ENCODE data around the gene ASPHD2.
A peak's percentile ranks its signal among the peaks of the same experiment; 100 is the strongest.
"Not testable (repeated sequence)": the region's sequence is repeated elsewhere in the genome, so short reads cannot be mapped to it uniquely, and the experiment has no call there.

ASPHD2 gene

DNA sequence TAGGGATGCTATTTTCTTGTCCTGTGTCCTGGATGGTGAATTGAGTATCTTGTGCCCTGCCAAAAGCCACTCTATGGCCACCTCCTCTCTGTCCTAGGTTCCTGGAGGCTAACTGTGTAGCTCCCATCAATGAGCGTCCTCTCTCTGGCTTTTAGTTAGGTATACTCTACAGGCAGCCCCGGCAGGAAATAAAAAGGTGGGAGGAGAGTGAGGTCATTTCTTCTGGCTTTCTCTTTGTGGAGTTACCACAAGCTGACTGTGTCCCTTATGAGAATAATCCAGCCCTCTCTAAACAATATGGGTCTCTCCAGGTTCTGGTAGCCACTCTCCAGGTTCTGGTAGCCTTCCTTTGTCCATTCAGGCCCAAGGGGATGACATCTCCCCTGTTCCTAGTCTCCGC, 11.7 kb upstream of the ASPHD2 start:
- no peak for DNase-seq

DNA sequence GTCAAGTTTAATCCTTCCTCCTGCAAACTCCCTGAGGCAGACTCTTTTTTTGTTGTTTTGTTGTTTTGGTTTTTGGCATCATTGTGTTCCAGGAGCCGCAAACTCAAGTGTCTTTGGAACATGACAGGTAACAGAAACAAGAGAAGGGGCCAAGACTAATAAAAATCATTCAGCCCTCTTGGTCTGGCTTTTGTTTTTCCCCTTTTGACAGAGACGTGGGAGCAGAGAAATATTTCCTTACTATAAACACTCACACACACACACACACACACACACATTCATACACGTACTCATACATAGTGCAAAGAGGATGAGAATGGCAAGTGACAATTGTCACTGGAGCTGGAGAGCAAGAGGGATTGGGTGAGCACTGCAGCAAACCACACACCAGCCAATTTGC, 10.4 kb upstream of the ASPHD2 start:
- no peak for DNase-seq

DNA sequence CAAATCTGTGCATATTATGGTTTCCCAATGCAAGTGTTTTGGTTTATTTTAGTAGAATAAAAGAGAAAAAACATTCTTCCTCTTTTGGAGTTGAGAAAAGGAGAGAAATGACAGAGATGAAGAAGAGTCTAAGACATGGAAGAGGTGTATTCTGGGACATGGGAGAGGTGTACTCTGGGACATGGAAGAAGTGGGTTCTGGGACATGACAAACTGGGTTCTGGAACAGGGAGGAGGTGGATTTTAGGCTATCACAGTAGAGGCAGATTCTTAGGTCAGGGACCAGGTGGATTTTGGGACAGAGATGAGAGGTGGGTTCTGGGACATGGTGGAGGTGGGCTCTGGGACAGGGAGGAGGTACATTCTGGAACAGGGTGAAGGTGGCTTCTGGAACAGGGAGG, 2.1 kb upstream of the ASPHD2 start:
- no peak for DNase-seq

DNA sequence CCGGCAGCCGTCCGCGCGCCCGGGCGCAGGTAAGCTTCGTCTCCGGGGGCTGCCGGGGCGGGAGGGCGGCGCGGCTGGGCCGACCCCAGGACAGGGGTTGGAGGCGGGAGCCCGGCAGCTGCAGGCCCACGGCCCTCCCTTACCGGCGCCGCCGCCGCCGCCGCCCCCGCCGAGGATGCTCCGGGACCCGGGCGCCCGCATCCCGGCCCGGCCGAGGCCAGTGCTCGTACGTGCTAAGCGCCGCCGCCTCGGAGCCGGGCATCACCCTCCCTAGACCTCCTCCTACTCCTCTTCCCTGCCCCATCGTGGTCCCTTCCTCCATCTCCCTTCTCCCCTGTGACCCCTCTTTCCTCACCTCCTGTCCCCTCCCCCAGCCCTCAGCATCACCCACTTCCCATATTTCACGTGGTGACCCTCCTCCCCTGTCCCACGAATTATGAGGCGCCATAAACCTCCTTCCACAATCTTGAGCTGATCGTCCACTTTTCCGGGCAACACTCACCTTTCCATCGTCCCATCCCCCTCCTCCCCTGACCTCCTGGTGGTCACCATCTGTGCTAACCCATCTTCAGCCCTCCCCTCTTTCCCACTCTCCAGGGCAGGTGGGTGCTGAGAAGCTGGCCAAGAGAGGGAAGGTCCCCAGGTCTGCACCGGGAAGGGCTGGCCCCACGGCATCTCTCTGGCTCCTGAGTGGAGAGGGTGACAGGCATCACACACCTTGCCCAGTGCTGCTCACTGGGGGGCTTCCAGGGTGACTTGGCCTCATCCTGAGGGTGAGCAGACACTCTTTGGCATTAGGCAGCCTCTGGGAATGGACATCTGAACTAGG, 612 bp downstream of the ASPHD2 start:
- peak; percentile 17 for DNase-seq

DNA sequence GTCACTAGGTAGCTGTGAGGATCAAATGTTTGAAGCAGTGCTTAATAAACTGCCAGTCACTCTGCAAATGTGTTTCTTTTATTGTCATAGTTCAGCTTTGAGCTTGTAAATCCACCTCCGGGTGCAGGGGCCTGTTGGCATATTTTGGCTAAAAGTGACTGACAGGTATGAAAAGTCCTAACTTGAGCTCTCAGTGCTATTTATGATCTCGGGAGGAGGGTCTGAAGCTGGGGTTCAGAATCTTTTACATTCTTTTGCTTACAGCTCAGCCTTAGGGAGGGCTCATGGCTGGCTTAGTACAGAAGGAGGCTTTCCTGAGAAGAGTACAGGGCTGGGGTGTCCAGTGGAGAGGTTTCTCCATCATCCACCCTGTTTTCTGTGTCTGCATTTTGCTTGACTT, 1.5 kb downstream of the ASPHD2 start:
- no peak for DNase-seq

DNA sequence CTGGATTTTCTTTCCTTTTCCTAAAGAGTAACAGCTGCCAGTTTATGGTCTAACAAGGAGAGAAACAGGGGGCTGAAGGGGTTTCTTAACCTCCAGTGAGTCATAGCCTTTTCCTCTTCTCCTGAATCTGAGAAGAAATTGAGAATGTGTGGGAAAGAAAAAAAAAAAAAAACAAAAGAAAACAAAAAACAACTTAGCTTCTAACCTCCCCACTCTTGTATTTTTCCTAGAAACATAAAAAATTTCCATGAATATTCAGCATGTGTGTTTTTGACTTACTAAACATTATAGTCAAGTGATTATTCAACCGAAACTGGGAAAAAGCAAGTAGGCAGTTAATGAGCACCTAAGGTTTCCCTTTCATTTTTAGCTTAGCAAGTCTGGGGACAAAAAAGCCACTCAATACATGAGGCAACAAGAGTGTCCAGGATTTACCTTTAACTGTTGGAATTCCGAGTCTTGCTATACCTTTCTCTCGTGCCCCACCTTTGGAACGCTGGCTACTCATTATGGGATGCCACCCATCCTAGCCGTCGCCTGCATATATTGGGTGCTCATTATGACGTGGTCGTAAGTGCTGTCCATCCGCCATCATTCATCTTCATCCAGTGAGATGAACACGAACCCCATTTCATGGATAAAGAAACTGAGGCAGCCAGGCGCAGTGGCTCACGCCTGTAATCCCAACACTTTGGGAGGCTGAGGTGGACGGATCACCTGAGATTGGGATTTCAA, 2.4 kb downstream of the ASPHD2 start:
- DNase-seq, result peak; percentile 32

DNA sequence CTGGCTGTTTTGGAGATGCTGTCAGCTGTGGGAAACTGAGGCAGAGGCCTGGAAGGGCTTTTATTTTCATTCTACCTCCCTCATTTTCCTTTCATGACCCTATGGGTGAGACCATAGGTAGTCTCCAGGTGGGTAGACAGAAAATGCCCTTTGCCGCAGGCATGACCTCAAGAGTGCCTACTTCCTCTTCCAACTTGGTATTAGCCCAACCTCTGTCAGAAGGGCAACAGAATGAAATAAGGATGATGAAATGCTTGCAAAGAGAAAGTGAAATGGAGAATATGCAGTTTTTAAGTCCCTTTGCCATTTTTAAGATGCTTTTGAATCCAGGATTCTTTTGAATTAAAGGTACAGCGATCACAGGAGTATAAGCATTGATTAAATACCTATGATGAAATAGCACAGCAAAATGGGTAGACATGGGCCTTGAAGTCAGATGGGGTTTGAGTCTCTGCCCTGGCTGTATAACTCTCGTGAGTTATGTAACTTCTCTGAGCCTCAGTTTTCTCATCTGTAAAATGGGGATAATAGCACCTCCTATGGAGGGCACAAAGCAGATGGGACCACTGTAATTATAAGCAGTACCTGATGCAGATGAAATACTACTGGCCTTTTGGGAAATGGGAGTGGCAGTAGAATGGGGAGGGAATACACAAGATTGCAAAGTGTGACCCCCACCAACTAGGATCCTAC, 3.7 kb downstream of the ASPHD2 start:
- peak; percentile 84 for DNase-seq

DNA sequence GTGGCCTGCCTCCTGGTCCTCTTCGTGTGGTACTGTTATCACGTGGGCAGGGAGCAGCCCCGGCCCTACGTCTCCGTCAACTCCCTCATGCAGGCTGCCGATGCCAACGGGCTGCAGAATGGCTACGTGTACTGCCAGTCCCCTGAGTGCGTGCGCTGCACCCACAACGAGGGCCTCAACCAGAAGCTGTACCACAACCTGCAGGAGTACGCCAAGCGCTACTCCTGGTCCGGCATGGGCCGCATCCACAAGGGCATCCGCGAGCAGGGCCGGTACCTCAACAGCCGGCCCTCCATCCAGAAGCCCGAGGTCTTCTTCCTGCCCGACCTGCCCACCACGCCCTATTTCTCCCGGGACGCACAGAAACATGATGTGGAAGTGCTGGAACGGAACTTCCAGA, 4.7 kb downstream of the ASPHD2 start:
- no peak for DNase-seq

DNA sequence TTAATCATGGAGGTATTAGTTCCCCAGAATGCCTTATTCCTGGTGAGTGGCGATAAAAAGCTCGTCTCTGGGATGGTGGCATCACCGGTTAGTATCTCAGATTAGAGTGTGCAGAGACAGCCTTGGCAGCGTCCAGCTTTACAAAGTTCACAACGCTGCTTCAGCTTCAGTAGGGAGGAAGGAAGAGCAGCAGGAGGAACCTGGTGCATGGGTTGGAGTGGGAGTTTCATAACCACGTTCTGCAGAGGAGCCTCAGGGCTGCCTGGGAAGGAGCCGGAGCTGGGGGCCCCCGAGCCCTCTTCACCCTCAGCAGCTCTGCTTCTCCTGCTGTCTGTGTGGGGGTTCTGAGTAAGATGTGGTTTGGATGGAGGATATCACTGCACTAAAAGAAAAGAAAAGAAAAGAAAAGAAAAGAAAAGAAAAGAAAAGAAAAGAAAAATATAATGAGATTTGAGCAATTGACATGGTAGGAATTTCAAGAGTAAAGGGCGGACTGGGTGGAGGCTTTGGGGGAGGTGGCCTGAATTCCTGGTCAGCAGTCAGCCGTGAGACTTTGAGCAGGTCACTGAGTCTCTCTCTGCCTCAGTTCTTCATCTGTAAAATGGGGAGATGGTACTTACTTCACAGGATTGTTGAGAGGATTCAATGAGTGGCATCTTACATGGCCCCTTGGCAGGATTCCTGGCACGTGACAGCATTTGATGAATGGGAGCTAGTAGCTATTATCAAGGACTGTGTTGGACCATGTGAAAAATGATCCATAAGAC, 6.5 kb downstream of the ASPHD2 start:
- DNase-seq, result no peak

DNA sequence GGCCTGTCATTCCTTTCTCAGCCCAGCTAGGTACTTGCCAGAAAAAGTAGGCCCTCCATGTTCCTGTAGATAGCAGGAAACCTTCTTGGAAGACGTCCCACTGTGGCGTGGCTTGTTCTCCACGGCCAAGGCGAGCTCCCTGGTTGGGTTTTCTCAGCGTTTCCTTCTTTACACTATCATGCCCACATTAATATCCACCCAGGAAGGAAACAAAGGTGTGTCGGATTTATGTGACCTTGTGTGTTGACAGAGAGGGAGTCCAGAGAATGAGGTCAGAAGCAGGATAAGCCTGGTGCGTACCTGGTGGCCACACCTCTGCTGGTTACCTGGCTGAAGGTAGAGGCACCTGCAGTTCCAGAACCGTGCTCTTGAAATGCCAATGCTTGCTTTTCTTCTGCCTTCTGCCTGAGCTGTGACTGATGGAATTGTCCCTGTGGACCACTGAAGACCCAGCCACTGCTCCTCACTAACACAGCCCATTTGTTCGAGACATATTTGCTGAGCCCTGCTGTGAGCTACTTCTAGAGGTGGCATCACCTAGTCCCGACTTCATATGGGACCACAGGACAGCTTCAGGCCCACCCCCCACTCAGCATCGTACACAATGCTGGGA, 7.9 kb downstream of the ASPHD2 start:
- no peak for DNase-seq

DNA sequence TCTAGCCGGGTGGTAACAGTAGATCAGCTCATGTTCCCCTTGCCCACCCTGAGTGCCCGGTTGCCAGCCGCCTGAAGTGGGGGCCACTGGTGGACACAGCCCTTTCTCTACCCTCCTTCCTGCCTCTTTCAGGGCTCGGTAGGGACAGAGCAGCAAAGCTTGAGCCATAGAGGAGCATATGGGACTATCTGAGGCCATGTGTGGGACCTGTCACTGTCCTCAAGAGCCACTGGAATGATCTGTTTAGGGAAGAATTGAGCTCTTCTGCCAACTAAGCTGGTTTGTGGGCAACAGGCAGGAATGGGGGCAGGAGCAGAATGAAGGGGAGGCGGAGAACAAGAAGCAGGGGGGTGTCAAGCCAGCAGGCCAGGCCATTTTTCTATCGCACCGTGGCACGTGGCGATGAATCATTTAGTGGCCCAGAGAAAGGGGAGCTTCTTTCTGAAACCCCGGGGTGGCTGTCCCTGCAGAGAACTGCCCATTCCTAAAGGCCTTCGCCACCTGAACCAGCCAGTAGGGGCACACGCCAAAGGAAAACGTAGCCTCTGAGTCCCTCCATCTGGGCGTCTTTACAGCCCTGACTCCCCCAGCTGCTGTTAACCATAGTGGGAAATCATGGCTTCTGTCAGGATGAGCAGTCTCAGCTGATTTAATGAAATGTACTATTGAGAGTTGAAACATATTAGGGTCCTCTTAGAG, 8.8 kb downstream of the ASPHD2 start:
- DNase-seq, result no peak

DNA sequence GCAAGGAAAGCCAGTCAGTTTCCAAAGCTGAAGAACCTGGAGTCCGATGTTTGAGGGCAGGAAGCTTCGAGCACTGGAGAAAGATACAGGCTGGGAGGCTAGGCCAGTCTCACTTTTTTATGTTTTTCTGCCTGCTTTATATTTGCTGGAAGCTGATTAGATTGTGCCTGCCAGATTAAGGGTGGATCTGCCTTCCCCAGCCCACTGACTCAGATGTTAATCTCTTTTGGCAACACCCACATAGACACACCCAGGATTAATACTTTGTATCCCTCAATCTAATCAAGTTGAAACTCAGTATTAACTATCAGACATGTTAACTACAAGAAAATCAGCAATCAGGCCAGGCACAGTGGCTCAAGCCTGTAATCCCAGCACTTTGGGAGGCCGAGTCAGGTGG, 9.7 kb downstream of the ASPHD2 start:
- DNase-seq, result not testable (repeated sequence)

DNA sequence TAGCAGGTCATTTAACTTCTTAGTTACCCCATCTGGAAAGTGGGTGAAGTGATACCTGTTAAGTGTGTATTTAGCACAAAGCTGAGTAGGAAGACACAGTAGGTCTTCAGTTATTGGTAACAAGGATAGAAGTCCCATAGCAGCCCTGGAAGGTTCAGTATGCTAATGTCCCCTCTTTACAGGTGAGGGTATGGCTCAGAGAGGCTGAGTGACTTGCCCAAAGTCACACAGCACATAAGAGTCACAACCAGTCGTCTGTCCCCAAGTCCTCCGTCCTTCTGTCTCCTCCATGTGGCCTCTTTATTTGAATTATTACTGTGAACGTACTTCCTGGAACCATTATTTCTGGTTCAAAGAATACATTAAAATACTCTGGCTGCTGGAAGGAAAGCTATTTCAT, 10.5 kb downstream of the ASPHD2 start:
- DNase-seq, result no peak

DNA sequence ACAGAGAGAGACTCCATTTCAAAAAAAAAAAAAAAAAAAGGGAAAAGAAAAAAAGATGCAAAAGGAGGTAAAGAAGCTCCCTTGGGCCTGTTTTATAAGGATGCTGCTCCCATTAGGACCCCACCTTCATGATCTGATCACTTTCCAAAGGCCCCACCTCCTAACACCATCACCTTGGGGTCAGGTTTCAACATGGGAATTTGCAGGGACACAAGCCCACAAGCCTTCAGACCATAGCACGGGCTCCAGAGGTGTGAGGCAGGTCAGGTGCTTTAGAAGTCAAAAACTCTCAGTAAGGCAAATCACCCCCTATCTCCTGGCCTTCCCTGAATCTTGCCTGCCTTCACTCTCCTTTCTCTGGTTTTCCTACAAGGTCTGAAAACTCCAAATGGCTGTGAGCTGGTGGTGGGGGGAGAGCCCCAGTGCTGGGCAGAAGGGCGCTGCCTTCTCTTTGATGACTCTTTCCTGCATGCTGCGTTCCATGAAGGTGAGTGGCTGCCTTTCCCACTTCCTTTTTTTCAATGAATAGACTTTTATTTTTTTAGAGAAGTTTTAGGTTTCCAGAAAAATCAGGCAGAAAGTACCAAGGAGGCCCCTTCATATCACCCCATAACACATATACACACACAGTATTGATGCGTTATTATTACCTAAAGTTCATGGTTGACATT, 13.2 kb downstream of the ASPHD2 start:
- no peak for DNase-seq

DNA sequence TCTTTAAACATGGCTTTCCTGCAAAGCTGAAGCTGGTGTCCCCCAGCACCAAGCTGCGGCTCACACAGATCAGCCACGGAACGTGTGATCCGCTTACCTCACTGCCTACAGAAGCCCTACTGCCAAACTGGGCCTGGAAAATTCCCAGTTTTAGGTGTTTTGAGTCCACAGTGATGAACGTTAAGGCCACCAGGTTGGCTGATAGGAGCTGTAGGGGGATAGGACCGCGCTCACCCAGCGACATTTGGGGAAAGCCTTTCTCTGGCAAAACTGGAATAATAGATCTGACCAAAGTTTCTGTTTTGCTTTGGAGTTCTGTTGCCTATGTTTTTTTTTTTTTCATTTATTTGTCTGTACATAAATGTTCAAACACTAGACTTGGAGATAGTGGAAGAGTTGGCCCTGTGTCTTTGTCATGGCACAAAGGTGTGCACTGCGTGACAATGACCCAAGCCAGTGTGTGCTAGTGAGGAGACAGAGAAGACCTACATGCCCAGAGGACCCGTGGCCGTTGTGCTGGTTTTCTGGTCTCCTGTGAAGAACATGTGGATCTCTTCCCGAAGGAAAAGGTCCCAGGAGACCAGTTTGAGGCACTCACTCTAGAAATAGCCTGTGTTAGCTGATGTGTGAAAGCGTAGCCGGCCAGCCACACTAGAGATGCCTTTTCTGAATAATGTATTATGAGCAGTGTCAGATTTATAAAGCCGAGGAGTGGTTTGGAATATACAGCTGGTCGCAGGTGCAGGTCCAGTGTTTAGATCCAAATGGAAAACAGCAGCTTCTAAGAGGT, 15.0 kb downstream of the ASPHD2 start:
- no peak for DNase-seq

DNA sequence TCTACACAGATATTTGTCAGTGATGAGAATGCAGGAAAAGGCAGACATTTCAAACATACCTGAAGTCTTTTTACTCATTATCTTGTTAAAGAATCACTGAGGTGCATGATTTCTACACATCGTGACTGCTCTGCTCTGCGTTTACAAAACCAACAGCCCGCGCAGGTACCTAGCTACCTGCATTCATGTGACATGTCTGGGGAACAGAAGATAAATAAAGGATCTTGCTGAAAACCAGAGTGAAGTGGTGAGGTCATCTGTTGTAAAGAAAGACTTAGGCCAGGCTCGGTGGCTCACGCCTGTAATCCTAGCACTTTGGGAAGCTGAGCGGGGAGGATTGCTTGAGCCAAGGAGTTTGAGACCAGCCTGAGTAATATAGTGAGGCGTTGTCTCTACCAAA, 15.7 kb downstream of the ASPHD2 start:
- no peak for DNase-seq

DNA sequence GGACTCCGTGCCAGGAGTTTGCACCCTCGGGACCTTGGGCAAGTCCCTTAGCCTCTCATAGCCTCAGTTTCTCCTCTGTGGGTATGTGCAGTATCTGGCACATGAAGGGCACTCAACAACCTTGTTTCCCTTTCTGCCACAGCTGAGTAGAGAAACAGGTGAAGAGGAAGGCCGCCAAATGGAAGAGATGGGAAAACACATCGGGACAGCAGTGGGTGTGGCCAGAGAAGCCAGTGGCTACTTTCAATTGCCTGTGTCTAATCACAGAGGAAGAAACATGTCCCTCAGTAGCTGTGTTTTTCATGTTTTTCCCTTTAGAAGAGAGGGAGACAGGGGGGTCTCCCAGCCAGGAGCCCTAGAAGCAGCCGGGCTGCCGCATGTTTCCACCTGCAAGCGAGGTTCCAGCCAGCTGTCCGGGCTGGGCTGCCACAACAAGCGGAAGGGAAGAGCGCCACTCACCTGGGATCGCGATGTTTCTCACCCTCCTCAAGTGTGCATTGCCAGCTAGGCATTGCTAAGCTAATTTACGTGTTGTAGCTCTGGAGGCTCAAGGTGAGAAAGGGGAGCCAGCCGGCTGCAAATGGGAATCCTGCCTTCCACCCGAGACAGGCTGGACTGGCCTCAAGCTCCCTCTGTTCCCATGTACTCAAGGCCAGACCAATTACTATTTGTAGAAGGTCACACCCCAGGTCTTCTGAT, 16.7 kb downstream of the ASPHD2 start:
- DNase-seq, result no peak

DNA sequence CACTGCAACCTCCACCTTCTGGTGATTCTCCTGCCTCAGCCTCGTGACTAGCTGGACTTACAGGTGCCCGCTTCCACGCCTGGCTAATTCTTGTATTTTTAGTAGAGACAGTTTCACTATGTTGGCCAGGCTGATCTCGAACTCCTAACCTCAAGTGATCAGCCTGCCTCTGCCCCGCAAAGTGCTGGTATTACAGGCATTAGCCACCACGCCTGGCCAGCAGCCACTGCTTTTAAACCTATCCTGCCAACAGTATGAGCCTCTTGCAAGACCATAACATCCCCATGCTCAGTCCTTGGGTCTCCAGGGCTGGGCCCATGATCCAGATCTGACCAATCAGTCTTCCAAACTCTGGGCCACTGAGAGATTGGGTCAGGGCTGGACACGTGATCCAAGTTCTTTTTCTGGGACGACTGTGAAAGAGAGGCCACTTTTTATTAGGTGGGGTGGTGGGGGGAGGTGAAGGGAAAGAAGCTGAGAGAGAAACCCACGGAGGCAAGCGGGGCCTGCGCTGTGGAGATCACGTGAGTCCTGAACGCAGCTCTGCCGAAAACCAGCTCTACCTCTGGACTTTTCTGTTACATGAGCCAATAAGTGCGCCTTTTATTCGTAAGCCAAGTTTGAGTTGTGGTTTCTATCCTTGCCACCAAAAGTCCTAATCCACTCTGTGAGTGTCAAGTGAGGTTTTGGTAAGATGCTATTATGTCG, 17.9 kb downstream of the ASPHD2 start:
- no peak for DNase-seq
